Keratinocyte (primary cell): ENCODE data around the gene YPEL4. TPM values are rescaled to one million over a fixed set of nuclear protein-coding genes. Genes with fewer than 3 reads are reported as not detected.
A peak's percentile ranks its signal among the peaks of the same experiment; 100 is the strongest.

Experiments used
- DNase-seq: peaks from one replicate; pipeline ENCODE4 v3.0.0-alpha.2; 2011; ENCODE audit warnings: low read depth, missing footprints, low spot score
- FAIRE-seq: peaks from 2 replicates; lab custom pipeline; 2011; peaks lifted over from hg19 to GRCh38; lab: Jason Lieb, UNC
- H2AFZ ChIP-seq: 2 replicates; pipeline ENCODE4 v1.6.0; 2012; ENCODE audit warnings: low read length, control low read depth, inconsistent platforms; ENCODE audit not compliant: control insufficient read depth
- H3K27ac ChIP-seq: 2 replicates; pipeline ENCODE4 v1.5.1; 2011; ENCODE audit warnings: low read length; ENCODE audit not compliant: control insufficient read depth, insufficient read depth
- H3K27me3 ChIP-seq: 3 replicates; pipeline ENCODE4 v1.6.0; 2011; ENCODE audit warnings: low read length; ENCODE audit not compliant: control insufficient read depth, insufficient read depth; ENCODE audit errors: extremely low read depth
- H3K36me3 ChIP-seq, 2 experiments: 2 replicates in 1 of 2; 3 replicates in 1 of 2; pipeline ENCODE4 v1.5.1; 2011; ENCODE audit warnings: low read length in 2 of 2, mild to moderate bottlenecking in 1 of 2; ENCODE audit not compliant: control insufficient read depth in 2 of 2, insufficient read depth in 2 of 2; ENCODE audit errors: extremely low read depth in 1 of 2
- H3K4me1 ChIP-seq: 3 replicates; pipeline ENCODE4 v1.5.1; 2011; ENCODE audit warnings: low read length; ENCODE audit not compliant: control insufficient read depth, insufficient read depth; ENCODE audit errors: extremely low read depth
- H3K4me2 ChIP-seq: 3 replicates; pipeline ENCODE4 v1.6.0; 2011; ENCODE audit warnings: low read depth, low read length; ENCODE audit not compliant: control insufficient read depth, insufficient read depth; ENCODE audit errors: extremely low read depth
- H3K4me3 ChIP-seq, 3 experiments: fragments of 200-600 bp in 1 of 3; sonication (generic) in 1 of 3; 2 replicates in 2 of 3; 3 replicates in 1 of 3; pipeline ENCODE4 v1.5.1; 2011 to 2016; ENCODE audit warnings: low read length in 3 of 3, mild to moderate bottlenecking in 3 of 3, control low read depth in 2 of 3, inconsistent platforms in 1 of 3, low read depth in 1 of 3, mixed read lengths in 1 of 3, mixed run types in 1 of 3, moderate library complexity in 1 of 3; ENCODE audit not compliant: control insufficient read depth in 2 of 3, insufficient read depth in 2 of 3; ENCODE audit errors: extremely low read depth in 1 of 3
- H3K79me2 ChIP-seq: 2 replicates; pipeline ENCODE4 v1.6.0; 2012; ENCODE audit warnings: low read length; ENCODE audit not compliant: control insufficient read depth, insufficient read depth
- H3K9ac ChIP-seq: 3 replicates; pipeline ENCODE4 v1.6.0; 2011; ENCODE audit warnings: low read length; ENCODE audit not compliant: control insufficient read depth, insufficient read depth; ENCODE audit errors: extremely low read depth
- H3K9me1 ChIP-seq: 3 replicates; pipeline ENCODE4 v1.6.0; 2011; ENCODE audit warnings: low read length; ENCODE audit not compliant: control insufficient read depth, insufficient read depth; ENCODE audit errors: extremely low read depth
- H3K9me3 ChIP-seq: 2 replicates; pipeline ENCODE4 v1.5.1; 2012; ENCODE audit warnings: low read depth, low read length; ENCODE audit not compliant: control insufficient read depth
- H4K20me1 ChIP-seq: 3 replicates; pipeline ENCODE4 v1.6.0; 2011; ENCODE audit warnings: low read length; ENCODE audit not compliant: control insufficient read depth, insufficient read depth; ENCODE audit errors: extremely low read depth
- EZH2 ChIP-seq: IDR thresholded peaks from one replicate; pipeline ENCODE4 v1.6.1; 2012; ENCODE audit warnings: inconsistent platforms, mild to moderate bottlenecking, low read length, moderate library complexity
- dilution Hi-C: fragments of 300-500 bp; cut with MboI; formaldehyde crosslinking; loops from one replicate; pipeline ENCODE4 v1.7.0; 2020; ENCODE audit warnings: low sequenced_read_pairs; ENCODE audit not compliant: extremely low pct_ligation_motif_present
- polyA plus RNA-seq, 5 experiments: library from polyadenylated mRNA; depleted of rRNA in 3 of 5; stranded (reverse) in 3 of 5; stranded (forward) in 1 of 5; unstranded in 1 of 5; fragments of >200 nt; gene quantifications; 1 replicate in 1 of 5; 2 replicates in 3 of 5; 3 replicates in 1 of 5; pipeline versions ENCODE4 v1.2.1 to v1.2.3, GENCODE V29; 2011 to 2012; ENCODE audit warnings: missing spikeins in 2 of 5, low read depth in 1 of 5, low replicate concordance in 1 of 5
- TF ChIP-seq, protein P1 (sequence below), 3 experiments: IDR thresholded peaks in 1 of 3; conservative IDR thresholded peaks in 1 of 3; optimal IDR thresholded peaks in 1 of 3; 2 replicates in 2 of 3; 3 replicates in 1 of 3; pipeline versions ENCODE3 to v1.5.1; 2011; ENCODE audit warnings: low read length in 3 of 3, mild to moderate bottlenecking in 3 of 3, moderate library complexity in 2 of 3, control low read depth in 1 of 3, inconsistent platforms in 1 of 3; ENCODE audit not compliant: insufficient read depth in 2 of 3; ENCODE audit errors: extremely low read depth in 1 of 3

The YPEL4 gene
- polyA plus RNA-seq, 1 donor (not counting 4 experiments of a cell fraction or from before 2014, with no cell fraction given) = not detected

DNA sequence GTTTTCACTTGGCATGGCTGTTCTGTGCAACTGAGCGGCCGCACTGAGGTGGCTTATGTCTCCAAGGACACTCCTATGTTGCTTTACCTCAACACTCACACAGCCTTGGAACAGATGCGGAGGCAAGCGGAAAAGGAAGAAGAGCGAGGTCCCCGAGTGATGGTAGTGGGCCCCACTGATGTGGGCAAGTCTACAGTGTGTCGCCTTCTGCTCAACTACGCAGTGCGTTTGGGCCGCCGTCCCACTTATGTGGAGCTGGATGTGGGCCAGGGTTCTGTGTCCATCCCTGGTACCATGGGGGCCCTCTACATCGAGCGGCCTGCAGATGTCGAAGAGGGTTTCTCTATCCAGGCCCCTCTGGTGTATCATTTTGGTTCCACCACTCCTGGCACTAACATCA is 10.0 kb upstream of the YPEL4 start:
- H3K9me1 ChIP-seq = no peaks in the 10 kb centered on the region
- no peaks in the 10 kb centered on the region for H3K27me3 ChIP-seq
- H3K36me3 ChIP-seq = peaks cover 7% of the 10 kb centered on the region in 2 experiments
- no peaks in the 10 kb centered on the region for H3K9me3 ChIP-seq
- dilution Hi-C loops = no loop called here
- FAIRE-seq (no peak), DNase-seq (no peak)
- H4K20me1 ChIP-seq = no peaks in the 10 kb centered on the region
- H3K27ac ChIP-seq = no peak overlapping the region
- H3K4me2 ChIP-seq = no peak overlapping the region
- TF ChIP-seq EZH2 = no peak
- TF ChIP-seq, protein P1, sequence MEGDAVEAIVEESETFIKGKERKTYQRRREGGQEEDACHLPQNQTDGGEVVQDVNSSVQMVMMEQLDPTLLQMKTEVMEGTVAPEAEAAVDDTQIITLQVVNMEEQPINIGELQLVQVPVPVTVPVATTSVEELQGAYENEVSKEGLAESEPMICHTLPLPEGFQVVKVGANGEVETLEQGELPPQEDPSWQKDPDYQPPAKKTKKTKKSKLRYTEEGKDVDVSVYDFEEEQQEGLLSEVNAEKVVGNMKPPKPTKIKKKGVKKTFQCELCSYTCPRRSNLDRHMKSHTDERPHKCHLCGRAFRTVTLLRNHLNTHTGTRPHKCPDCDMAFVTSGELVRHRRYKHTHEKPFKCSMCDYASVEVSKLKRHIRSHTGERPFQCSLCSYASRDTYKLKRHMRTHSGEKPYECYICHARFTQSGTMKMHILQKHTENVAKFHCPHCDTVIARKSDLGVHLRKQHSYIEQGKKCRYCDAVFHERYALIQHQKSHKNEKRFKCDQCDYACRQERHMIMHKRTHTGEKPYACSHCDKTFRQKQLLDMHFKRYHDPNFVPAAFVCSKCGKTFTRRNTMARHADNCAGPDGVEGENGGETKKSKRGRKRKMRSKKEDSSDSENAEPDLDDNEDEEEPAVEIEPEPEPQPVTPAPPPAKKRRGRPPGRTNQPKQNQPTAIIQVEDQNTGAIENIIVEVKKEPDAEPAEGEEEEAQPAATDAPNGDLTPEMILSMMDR (optimal IDR thresholded peaks at IDR 0.05 in 1 of 3, IDR thresholded peaks at IDR 0.05 in 1 of 3, conservative IDR thresholded peaks at IDR 0.05 in 1 of 3; ENCODE audit: extremely low read depth in 1 of 3, insufficient read depth in 2 of 3, low read length in 3 of 3) = no peak
- H3K9ac ChIP-seq = no peak overlapping the region
- H2AFZ ChIP-seq = no peak overlapping the region
- peaks cover 30% of the 10 kb centered on the region for H3K79me2 ChIP-seq
- H3K4me3 ChIP-seq = no peak overlapping the region
- H3K4me1 ChIP-seq = peaks cover 5% of the 10 kb centered on the region

GRCh38 chr11:57658023-57658361 is 8.3 kb upstream of the YPEL4 start:
- H3K4me3 ChIP-seq = peak overlapping the region; percentile 50 to 95 (median 87)
- TF ChIP-seq EZH2 = no peak
- TF ChIP-seq, protein P1 (optimal IDR thresholded peaks at IDR 0.05 in 1 of 3, IDR thresholded peaks at IDR 0.05 in 1 of 3, conservative IDR thresholded peaks at IDR 0.05 in 1 of 3; ENCODE audit: extremely low read depth in 1 of 3, insufficient read depth in 2 of 3, low read length in 3 of 3) = no peak
- no peaks in the 10 kb centered on the region for H4K20me1 ChIP-seq
- H3K4me1 ChIP-seq = peaks cover 5% of the 10 kb centered on the region
- peak overlapping the region; percentile 68 for H3K4me2 ChIP-seq
- dilution Hi-C loops = no loop called here
- FAIRE-seq = no peak
- peaks cover 7% of the 10 kb centered on the region in 2 experiments for H3K36me3 ChIP-seq
- peaks cover 30% of the 10 kb centered on the region for H3K79me2 ChIP-seq
- peak overlapping the region; percentile 79 for H3K27ac ChIP-seq
- no peaks in the 10 kb centered on the region for H3K9me3 ChIP-seq
- peak overlapping the region; percentile 78 for H2AFZ ChIP-seq
- DNase-seq = no peak
- H3K9ac ChIP-seq = peak overlapping the region; percentile 80
- H3K27me3 ChIP-seq = no peaks in the 10 kb centered on the region
- H3K9me1 ChIP-seq = no peaks in the 10 kb centered on the region
